ENCODE results near the gene MARCHF9.

The MARCHF9 gene

GRCh38 chr12:57738661-57739237, 16.2 kb upstream of the MARCHF9 start, which contains the start of gene AGAP2:
Gene AGAP2 (minus strand): TSS chr12:57738742. CDS start chr12:57738246, 496 bp downstream.
- no peak for DNase-seq

- DNase-seq: no peak
Observed at GRCh38 chr12:57739387-57739786, 15.5 kb upstream of the MARCHF9 start.

DNA sequence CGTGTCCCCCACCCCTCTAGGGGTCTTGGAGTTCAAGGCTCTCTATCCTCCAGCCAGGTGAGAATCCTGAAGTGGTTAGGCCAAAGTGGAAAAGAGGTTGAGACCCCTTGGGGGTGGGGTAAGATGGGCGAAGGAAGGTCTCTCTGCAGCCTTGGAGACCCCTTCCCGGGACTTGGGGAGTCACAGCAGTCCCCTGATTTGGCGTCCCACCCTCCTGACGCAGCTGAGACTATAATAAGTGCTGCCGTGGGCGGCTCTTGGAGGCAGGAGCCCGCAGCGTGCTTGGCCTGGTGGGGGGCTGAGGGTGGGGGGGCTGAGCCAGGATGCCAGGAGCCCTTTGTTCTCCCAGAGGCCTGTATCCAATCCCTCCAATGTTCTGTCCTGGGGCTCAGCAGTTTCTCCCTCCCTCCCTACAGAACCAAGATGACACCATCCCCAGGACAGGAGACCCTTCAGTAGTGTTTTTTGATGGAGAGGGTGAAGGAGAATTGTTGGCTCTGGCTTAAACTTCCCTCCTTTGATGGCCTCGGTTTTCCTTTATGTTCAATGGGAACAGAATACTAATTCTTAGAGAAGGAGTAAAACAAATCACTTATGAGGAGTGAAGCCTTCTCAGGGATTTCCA, 14.9 kb upstream of the MARCHF9 start:
- no peak for DNase-seq

DNA sequence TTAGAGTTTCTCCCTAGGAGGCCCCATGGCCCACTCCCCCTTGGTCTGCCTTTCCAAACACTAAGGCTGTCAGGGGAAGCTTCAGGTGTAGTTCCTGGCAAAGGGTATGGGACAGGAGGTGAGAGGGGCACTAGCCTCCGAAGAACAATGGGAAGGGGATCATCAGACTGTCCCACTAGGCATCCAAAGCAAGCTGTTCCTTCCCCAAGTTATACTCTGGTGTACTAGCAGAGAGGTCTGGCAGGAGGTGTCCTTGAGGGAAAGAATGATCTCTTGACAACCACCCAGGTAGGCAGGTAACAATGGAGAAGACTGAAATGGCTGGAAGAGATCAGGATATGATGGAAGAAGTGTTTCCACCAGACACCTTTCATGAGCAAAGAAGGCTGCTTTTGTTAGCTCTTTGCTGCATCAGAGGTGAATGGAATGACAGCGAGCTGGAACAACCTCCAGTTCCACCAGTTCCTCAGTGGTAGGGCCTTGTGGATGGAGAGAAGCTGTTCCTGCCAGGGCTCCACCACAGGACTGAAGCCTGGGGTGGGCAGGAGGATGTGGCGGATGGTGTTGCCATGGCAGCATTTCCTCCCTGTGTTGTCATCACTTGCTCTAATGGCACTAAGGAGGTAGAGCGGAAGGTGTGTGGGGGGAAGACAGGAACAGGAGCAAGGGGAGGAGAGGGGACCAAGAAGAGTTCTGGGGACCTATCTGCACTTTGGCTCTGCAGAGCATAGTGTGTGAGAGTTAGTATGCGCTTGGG, 14.1 kb upstream of the MARCHF9 start:
- DNase-seq: peak; percentile 36 to 94 (median 78)

GRCh38 chr12:57741413-57741789, 13.5 kb upstream of the MARCHF9 start:
- no peak for DNase-seq

DNA sequence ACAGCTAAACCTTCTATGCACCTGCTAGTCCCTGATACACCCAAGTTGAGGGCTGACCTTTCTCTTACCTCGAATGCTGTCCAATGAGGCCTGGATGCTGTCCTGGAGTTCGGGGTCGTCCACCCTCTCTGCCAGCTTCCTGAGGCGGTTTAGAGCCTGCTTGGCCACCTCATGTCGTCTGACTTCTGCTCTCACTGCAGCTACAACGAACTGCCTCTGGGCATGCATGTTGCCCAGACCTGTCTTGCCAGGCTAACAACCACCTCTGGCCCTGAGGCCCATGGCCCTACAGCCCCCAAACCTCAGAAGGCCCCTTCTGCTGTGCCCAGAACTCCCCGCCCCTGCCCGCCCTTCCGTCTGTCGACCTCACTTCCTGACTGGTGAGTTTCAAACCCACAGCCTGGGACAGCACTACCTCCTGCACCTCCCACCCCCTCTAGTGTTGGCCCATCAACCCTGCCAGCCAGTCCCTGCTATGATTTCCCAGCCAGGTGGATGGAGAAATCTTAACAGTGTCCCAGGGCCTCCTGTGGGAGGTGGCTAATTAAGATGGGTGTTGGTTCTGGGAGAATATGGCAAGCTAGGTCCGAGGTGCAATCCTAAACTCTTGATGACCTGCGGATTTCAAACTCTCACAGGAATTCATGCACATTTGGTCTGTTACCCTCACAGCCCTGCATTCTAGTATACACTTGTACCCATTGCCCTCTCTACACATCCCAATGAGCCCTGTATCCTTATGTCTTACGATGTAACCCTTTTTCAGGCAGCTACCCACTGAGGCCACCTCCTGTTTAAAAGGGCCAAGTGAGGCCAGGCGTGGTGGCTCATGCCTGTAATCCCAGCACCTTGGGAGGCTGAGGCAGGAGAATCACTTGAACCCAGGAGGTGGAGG, 12.8 kb upstream of the MARCHF9 start:
- peak; percentile 48 to 92 (median 72) for DNase-seq

DNA sequence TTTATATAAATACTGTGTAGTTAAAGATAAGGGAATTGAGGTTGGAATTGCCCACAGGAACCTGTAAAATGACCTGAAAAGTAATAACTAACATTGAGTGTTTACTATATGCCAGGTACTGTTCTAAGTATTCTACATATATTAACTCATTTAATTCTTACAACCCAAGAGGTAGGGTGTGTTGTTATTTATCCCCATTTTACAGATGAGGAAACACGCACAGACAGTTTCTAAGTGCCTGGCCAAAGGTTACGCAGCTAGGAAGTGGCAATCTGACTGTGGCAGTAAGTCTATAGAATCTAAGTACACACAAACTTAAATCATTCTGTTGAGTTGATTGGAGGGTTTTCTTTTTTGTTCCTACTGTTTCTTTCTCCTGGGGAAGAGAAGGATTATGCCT, 11.1 kb upstream of the MARCHF9 start:
- DNase-seq: no peak

- peak in 4 of 5 experiments; percentile 30 to 86 (median 57) for DNase-seq
Observed at GRCh38 chr12:57744194-57744776, 10.6 kb upstream of the MARCHF9 start.

DNA sequence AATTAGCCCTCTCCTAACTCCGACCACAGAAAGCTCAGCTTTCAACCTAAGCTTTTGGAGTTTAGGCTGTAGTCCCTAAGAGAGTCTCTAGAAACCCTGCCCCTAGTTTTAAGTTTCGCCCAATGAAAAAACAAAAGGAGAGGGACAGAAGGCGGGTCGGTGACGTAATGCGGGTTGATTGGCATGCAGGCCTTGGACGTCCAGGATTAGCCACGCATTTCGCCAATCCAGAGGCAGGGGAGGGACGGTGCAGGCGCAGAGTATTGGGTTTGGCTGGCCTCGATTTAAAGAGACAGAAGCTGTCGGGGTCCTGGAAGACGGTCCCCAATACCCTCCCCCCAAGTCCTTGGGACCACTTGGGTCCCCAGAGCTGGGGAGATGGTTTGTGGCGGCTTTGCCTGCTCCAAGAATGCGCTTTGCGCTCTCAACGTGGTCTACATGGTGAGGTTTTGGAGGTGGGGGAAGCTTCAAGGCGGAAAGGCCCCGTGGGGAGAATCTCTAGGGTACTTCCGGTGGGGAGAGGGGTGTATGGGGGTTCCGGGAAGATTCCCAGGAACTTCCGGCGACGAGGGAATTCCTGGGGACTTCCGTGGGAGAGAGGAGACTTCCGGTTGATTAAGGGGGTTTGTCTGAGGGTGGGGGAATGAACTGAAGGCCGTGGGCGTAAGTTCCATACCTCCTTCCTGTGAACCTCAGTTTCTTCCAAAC, 10.0 kb upstream of the MARCHF9 start, which contains the start of gene TSPAN31:
TSPAN31 (plus strand) TSS at position 263 of the 708 bp plus-strand sequence; CDS start at position 379, 116 bp downstream.
- peak; percentile 79 to 99 (median 92) for DNase-seq

- no peak for DNase-seq
Observed at GRCh38 chr12:57745485-57745881, 9.4 kb upstream of the MARCHF9 start.

DNA sequence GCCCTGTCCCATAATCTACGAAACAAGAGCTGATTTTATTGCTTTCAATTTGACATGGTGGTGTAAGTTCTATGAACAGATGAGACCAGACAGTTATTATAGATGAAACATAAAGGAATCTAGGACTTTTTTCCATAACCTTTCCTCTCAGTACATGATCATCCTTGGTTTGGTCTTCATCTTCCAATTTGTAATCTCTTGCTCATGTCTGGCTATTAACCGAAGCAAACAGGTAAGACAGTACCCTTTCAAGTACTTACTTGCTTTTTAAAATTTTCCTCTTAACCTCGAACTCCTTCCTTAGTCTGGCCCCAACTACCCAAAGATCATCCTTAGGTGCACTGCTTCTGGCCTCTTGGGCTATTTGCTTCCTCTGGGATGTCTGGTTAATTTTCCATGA, 8.9 kb upstream of the MARCHF9 start:
- no peak for DNase-seq

GRCh38 chr12:57749061-57749460, 5.8 kb upstream of the MARCHF9 start:
- no peak for DNase-seq

- DNase-seq: no peak
Observed at GRCh38 chr12:57750561-57751431, 4.1 kb upstream of the MARCHF9 start.

DNA sequence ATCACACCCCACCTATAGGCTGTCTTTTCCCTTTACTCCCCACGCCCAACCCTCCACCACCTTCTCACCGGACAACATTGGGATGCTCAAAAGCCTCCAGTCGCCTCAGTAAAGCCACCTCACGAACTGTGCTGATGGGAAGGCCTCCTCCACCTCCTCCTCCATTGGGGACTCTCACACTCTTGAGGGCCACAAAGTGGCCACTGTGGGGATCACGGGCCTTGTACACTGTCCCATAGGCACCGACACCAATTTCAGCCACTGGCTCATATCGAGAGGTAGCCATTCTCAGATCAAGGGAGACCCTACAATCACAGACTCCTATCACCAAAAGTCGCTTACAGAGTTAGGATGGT, 3.5 kb upstream of the MARCHF9 start:
- DNase-seq: no peak

DNA sequence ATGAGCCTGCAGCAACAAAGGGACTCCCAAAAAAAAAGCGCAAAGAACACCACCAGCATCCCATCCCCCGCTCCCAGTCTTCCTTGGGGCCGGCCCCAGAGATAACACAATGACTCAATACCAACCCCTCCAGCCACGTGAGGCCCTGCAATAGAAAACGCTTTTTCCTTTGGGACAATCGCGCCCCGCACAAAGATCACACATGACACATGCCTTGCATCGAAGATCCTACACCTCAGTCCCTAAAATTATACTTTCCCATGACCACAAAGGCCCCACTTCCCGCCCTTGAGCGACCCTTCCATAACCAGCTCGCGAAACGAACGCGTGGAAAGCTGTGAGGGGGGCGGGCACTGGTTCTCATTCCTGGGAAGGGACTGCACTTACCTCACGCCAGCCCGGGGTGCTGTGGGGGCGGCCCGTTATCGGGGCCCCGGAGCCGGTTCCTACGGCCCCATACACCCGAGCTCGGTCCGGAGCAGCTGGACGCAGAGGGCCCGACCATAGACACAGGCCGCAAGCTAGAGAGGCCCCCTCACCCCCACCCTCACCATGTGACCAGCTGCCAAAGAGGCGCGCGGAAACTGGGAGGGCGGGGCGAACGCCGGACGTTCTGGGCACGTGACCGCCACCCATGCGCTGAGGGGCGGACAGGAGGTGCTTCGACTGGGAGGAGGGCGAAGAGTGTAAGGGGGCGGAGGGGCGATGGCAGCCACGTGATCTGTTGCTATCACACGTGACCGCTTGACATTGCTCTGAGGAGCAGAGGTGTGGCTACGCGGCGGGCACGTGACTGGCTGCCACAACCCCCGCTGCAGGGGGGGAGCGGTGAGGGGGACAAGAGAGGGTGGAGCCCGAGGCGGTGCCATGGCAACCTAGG, 2.9 kb upstream of the MARCHF9 start, which contains the start of gene CDK4:
CDK4 (minus strand) TSS at position 523 of the 880 bp plus-strand sequence. CDS start 593 bp downstream, outside the sequence.
- peak; percentile 97 to 100 (median 99) for DNase-seq

DNA sequence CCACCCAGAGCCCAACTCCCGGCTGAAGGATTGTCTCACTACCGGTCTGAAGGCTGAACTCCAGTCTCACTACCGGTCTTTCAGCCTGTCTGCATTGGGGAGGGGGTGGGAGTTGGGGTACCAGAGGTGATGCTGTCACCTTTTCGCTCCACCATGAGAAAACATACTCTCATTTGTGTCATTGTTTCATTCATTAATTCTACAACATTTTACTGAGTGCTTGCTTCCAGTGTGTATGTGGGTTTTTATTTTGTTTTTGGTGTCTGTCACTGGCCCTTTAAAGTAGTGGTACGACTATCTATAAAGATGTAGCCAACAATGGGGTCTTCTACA, 2.3 kb upstream of the MARCHF9 start:
- DNase-seq: no peak

- DNase-seq: no peak
Observed at GRCh38 chr12:57753756-57754337, 1.1 kb upstream of the MARCHF9 start.

DNA sequence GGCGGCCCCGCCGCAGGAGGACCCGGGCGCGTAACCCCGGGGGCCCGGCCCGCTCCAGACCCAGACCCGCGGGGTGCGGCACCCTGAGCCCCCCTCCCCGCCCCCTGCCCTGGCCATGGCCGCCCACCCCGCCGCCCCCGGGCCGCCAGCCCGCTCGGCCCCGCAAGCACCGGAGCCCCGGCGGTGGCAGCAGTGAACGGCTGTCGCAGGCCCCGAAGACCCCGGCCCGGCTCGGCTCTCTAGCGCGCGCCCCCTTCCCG, 221 bp downstream of the MARCHF9 start:
- DNase-seq: no peak

Measured in T-helper 2 cell (primary cell).